Measurements from ENCODE around the gene JAZF1. TPM values are rescaled to one million over a fixed set of nuclear protein-coding genes. Genes with fewer than 3 reads are reported as not detected.

JAZF1 gene
- total RNA-seq, 1 experiment from 2014 or later = 0.95 TPM

- no peak overlapping the region for H3K27ac Mint-ChIP-seq (ENCODE audit: unreplicated experiment)
- no peak overlapping the region for H3K4me3 ChIP-seq (ENCODE audit: low read depth, low read length)
- H3K9me3 Mint-ChIP-seq (ENCODE audit: unreplicated experiment) = no peaks in the 10 kb centered on the region
- intact Hi-C loops (cut with micrococcal nuclease; ENCODE audit: unreplicated experiment) = no loop called here
- no peaks in the 10 kb centered on the region for H3K4me1 Mint-ChIP-seq (ENCODE audit: low read depth, unreplicated experiment)
- H3K36me3 Mint-ChIP-seq (ENCODE audit: insufficient read depth, unreplicated experiment) = peaks cover 40% of the 10 kb centered on the region
- no TSS peak for BruUV-seq (replicated peaks)
- no peak for TF ChIP-seq CTCF (IDR thresholded peaks at IDR 0.05; ENCODE audit: insufficient read depth in 1 of 2, low read depth in 1 of 2, low read length in 1 of 2, severe bottlenecking in 1 of 2, unreplicated experiment in 1 of 2)
- no peaks in the 10 kb centered on the region for H3K9me3 ChIP-seq
- H3K36me3 ChIP-seq (ENCODE audit: control insufficient read depth, insufficient read depth, low read length) = no peaks in the 10 kb centered on the region
- ChIA-PET CTCF (no interaction called here), POLR2A (no interaction called here)
- no peaks in the 10 kb centered on the region for H3K27me3 Mint-ChIP-seq (ENCODE audit: insufficient read depth, unreplicated experiment)
- no peak for DNase-seq
- H3K4me3 Mint-ChIP-seq (ENCODE audit: unreplicated experiment) = no peak overlapping the region
- H3K4me1 ChIP-seq = no peaks in the 10 kb centered on the region
- no peaks in the 10 kb centered on the region for H3K27me3 ChIP-seq (replicated peaks; ENCODE audit: control insufficient read depth, insufficient read depth, low read length)
Observed at GRCh38 chr7:27799212-27799611, 381.4 kb downstream of the JAZF1 start.

GRCh38 chr7:27795977-27796376, 384.6 kb downstream of the JAZF1 start:
- H3K36me3 Mint-ChIP-seq (ENCODE audit: insufficient read depth, unreplicated experiment) = peaks cover 49% of the 10 kb centered on the region
- no peak for TF ChIP-seq CTCF (IDR thresholded peaks at IDR 0.05; ENCODE audit: insufficient read depth in 1 of 2, low read depth in 1 of 2, low read length in 1 of 2, severe bottlenecking in 1 of 2, unreplicated experiment in 1 of 2)
- Histone ChIP-seq H3K4me1 (no peaks in the 10 kb centered on the region), H3K4me3 (ENCODE audit: low read depth, low read length) (no peak overlapping the region), H3K9me3 (no peaks in the 10 kb centered on the region), H3K36me3 (ENCODE audit: control insufficient read depth, insufficient read depth, low read length) (no peaks in the 10 kb centered on the region), H3K27me3 (replicated peaks; ENCODE audit: control insufficient read depth, insufficient read depth, low read length) (no peaks in the 10 kb centered on the region)
- H3K27ac Mint-ChIP-seq (ENCODE audit: unreplicated experiment) = no peak overlapping the region
- intact Hi-C loops (cut with micrococcal nuclease; ENCODE audit: unreplicated experiment) = no loop called here
- H3K4me1 Mint-ChIP-seq (ENCODE audit: low read depth, unreplicated experiment) = no peaks in the 10 kb centered on the region
- ChIA-PET CTCF (no interaction called here), POLR2A (no interaction called here)
- H3K9me3 Mint-ChIP-seq (ENCODE audit: unreplicated experiment) = no peaks in the 10 kb centered on the region
- H3K4me3 Mint-ChIP-seq (ENCODE audit: unreplicated experiment) = no peak overlapping the region
- no TSS peak for BruUV-seq (replicated peaks)
- DNase-seq = no peak
- no peaks in the 10 kb centered on the region for H3K27me3 Mint-ChIP-seq (ENCODE audit: insufficient read depth, unreplicated experiment)

GRCh38 chr7:27793780-27794179, 386.8 kb downstream of the JAZF1 start:
- H3K4me1 ChIP-seq = no peaks in the 10 kb centered on the region
- Mint-ChIP-seq H3K9me3 (ENCODE audit: unreplicated experiment) (no peaks in the 10 kb centered on the region), H3K4me3 (ENCODE audit: unreplicated experiment) (no peak overlapping the region), H3K27ac (ENCODE audit: unreplicated experiment) (no peak overlapping the region), H3K27me3 (ENCODE audit: insufficient read depth, unreplicated experiment) (no peaks in the 10 kb centered on the region), H3K4me1 (ENCODE audit: low read depth, unreplicated experiment) (no peaks in the 10 kb centered on the region), H3K36me3 (ENCODE audit: insufficient read depth, unreplicated experiment) (peaks cover 45% of the 10 kb centered on the region)
- H3K36me3 ChIP-seq (ENCODE audit: control insufficient read depth, insufficient read depth, low read length) = no peaks in the 10 kb centered on the region
- DNase-seq = no peak
- ChIA-PET POLR2A (no interaction called here), CTCF (no interaction called here)
- no peak overlapping the region for H3K4me3 ChIP-seq (ENCODE audit: low read depth, low read length)
- no peaks in the 10 kb centered on the region for H3K9me3 ChIP-seq
- no peaks in the 10 kb centered on the region for H3K27me3 ChIP-seq (replicated peaks; ENCODE audit: control insufficient read depth, insufficient read depth, low read length)
- no peak for TF ChIP-seq CTCF (IDR thresholded peaks at IDR 0.05; ENCODE audit: insufficient read depth in 1 of 2, low read depth in 1 of 2, low read length in 1 of 2, severe bottlenecking in 1 of 2, unreplicated experiment in 1 of 2)
- BruUV-seq (replicated peaks) = no TSS peak
- intact Hi-C loops (cut with micrococcal nuclease; ENCODE audit: unreplicated experiment) = no loop called here
